HFF-Myc (cell line): Measurements from ENCODE around the gene PAFAH1B1.
"Not testable (repeated sequence)": the region's sequence is repeated elsewhere in the genome, so short reads cannot be mapped to it uniquely, and the experiment has no call there.

Experiments
- DNase-seq: peaks from one replicate; pipeline ENCODE4 v3.0.0-alpha.2; 2011; ENCODE audit warnings: low read depth; ENCODE audit errors: extremely low read depth
- H3K4me3 ChIP-seq: replicated peaks from 2 replicates; pipeline ENCODE4 v1.5.1; 2011; ENCODE audit warnings: low read depth, mild to moderate bottlenecking, control low read depth, low read length
- CTCF ChIP-seq: IDR thresholded peaks from 2 replicates; pipeline ENCODE4 v1.5.1; 2012; ENCODE audit warnings: mild to moderate bottlenecking, low read depth, low read length, control low read depth; ENCODE audit errors: missing control alignments

The PAFAH1B1 gene

GRCh38 chr17:2694381-2695242, 101.2 kb downstream of the PAFAH1B1 start:
- H3K4me3 ChIP-seq, result no peak overlapping the region
- TF ChIP-seq CTCF, result no peak
- no peak for DNase-seq

GRCh38 chr17:2695243-2695960, 101.9 kb downstream of the PAFAH1B1 start:
- no peak for DNase-seq
- H3K4me3 ChIP-seq, result no peak overlapping the region
- TF ChIP-seq CTCF, result no peak

GRCh38 chr17:2695961-2696760, 102.7 kb downstream of the PAFAH1B1 start:
- no peak overlapping the region for H3K4me3 ChIP-seq
- no peak for DNase-seq
- TF ChIP-seq CTCF, result no peak

GRCh38 chr17:2697611-2698162, 104.2 kb downstream of the PAFAH1B1 start:
- no peak overlapping the region for H3K4me3 ChIP-seq
- TF ChIP-seq CTCF, result no peak
- no peak for DNase-seq

GRCh38 chr17:2699216-2699805, 105.9 kb downstream of the PAFAH1B1 start:
- not testable (repeated sequence) for H3K4me3 ChIP-seq, DNase-seq

GRCh38 chr17:2700030-2700490, 106.6 kb downstream of the PAFAH1B1 start:
- DNase-seq, result no peak
- H3K4me3 ChIP-seq, result no peak overlapping the region
- TF ChIP-seq CTCF, result no peak
